Stimulated activated CD8-positive, alpha-beta memory T cell treated with anti-CD3 and anti-CD28 coated beads, Interleukin-12 subunit alpha, Interleukin-12 subunit beta, amount 100 ng/mL, for 24 hours (primary cell): ENCODE results near the gene ELF1.
"Not testable (repeated sequence)": the region's sequence is repeated elsewhere in the genome, so short reads cannot be mapped to it uniquely, and the experiment has no call there.

ENCODE experiments used
- DNase-seq: peaks from one replicate; pipeline ENCODE4 v3.0.0-alpha.2; 2020; ENCODE audit errors: extremely low read depth

The ELF1 gene

DNA sequence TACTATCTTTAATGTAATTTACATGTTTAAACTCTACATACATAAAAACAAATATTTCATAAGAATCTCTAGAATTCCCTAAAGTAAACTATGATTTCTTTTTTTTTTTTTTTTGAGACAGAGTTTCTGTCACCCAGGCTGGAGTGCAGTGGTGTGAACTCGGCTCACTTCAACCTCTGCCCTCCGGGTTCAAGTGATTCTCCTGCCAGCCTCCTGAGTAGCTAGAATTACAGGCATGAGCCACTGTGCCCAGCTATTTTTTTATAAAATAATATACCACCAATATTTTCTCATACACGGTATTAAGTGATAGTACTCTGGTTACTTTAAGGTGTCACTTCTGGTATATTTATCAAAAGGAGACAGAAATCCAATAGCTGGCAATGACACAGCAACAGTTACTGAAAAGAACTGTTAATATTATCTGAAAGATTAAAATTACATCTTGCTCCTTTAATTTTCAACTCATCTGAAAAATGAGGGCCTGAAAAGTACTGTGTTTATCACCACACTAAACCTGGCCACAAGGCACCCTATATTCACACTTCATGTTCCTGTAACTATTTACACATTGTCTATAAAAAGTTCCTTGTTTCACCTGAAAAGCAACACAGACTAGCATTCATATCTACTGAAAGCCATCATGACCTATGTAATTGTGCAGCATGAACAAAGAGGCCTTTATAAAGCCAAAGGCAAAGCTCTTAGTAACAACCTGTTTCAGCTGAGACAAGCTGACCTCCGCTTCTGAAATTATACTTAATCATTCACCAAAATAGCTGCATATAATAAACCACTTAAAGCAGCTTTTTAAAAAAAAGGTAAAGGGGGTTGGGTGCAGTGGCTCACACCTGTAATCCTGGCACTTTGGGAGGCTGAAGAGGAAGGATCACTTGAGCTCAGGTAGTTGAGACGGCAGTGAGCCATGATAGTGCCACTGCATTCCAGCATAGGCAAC is 123.6 kb downstream of the ELF1 start:
- DNase-seq, result no peak

- not testable (repeated sequence) for DNase-seq
These were observed 125.5 kb downstream of the ELF1 start for GRCh38 chr13:40893573-40893972.

DNA sequence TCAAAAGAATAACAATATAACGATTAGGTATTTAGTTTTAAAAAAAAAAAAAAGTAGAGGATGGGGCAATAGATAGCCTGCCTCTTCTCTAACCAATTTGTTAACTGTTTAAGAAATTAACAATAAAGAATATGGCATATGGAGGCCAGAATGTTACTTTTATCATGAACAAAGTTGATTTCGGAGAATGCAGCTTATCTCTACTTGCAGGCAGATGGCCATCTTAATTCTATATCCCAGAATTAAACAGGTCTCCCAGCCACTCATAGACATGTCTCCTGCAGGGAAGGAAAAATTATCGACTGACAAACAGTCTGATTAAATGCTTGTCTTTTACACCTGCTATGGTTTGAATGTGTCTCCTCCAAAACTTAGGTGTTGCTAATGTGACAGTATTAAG is 133.1 kb downstream of the ELF1 start:
- no peak for DNase-seq

GRCh38 chr13:40884175-40884574 is 134.9 kb downstream of the ELF1 start:
- DNase-seq, result not testable (repeated sequence)
